ENCODE results near the gene TMEM259. TPM values are rescaled to one million over a fixed set of nuclear protein-coding genes. Genes with fewer than 3 reads are reported as not detected.

The TMEM259 gene
- total and polyA plus RNA-seq, 2 of the 13 experiments (the other 11 are each of a cell fraction or from before 2014, with no cell fraction given) = 64.7 to 164 TPM

DNA sequence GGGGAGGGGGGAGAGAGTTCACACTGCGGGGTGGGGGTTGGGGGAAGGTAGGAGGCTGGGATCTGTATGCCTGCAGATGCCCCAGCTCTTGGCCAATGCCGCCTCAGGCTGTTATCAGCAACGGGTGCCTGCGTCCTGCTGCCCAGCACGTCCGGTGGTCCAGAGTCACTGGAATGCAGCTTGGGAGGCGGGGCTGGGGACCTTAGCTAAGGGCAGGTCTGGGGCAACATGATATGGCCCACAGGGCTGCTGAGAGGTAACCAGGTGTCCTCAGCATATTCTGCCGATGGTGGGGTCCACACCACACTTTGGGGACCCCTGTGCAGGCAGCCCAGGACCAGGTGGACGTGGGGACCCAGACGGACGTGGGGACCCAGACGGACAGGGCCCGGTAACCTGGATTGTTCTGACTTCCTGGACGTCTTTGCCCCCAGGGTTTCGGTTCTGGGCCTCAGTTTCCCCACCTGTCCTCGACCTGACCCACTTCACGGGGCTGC lies 45.4 kb upstream of the TMEM259 start (continued):
- TF ChIP-seq ZNF383 (CRISPR knock-in tag; IDR thresholded peaks at IDR 0.05; ENCODE audit: borderline replicate concordance) (no peak), ZNF446 (CRISPR knock-in tag; IDR thresholded peaks at IDR 0.05) (no peak), ZNF713 (CRISPR knock-in tag; IDR thresholded peaks at IDR 0.05) (no peak), ZFP37 (CRISPR knock-in tag; IDR thresholded peaks at IDR 0.05; ENCODE audit: borderline replicate concordance) (0 out of 2 replicates have a peak, but pooled peaks have one; percentile 74), ZNF879 (CRISPR knock-in tag; IDR thresholded peaks at IDR 0.05) (no peak), HHEX (CRISPR knock-in tag; IDR thresholded peaks at IDR 0.05) (no peak), HOXA5 (CRISPR knock-in tag; IDR thresholded peaks at IDR 0.05) (no peak), RXRB (CRISPR knock-in tag; IDR thresholded peaks at IDR 0.05; ENCODE audit: borderline replicate concordance) (peak; percentile 37; the same call in 1 of the 2 replicates), SP4 (CRISPR knock-in tag; IDR thresholded peaks at IDR 0.05) (no peak; the same call in 1 of the 2 replicates)

DNA sequence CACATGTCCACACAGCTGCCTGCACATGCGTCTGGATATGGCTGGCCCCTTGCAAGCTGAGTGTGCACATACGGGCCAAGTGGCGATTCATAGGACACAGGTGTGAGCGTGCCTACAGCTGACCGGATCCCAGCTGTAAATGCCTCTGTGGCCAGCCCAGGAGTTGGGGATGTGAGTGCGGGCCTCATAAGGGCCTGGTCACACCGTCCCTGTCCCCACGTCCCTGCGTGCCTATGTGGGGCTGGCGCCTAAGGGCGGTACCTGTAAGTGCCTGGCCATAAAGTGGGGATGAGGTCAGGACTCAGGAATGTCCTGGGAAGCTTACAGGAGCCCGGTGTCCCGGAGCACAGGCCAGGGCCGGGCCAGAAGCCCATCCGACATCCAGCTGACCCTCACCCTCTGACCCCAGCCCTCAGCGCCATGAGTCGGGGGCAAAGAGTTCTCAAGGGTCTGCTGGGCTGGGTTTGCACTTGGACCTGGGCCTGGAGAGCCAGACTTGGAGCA lies 44.7 kb upstream of the TMEM259 start:
- Histone ChIP-seq H3K36me3 (replicated peaks in 1 of 2; ENCODE audit: control insufficient read depth in 1 of 2, insufficient read depth in 2 of 2, low read length in 2 of 2) (no peaks in the 10 kb centered on the region), H2AFZ (ENCODE audit: low read length) (no peak overlapping the region), H3K4me1 (ENCODE audit: insufficient read depth, low read length) (peaks cover 37% of the 10 kb centered on the region), H3K4me3 (replicated peaks in 1 of 3; ENCODE audit: insufficient read depth in 1 of 3, low read depth in 2 of 3, low read length in 3 of 3) (peak overlapping the region in 2 of 3 experiments; percentile 33 to 78; a peak in 4 of 6 replicates), H3K4me2 (ENCODE audit: low read depth, low read length) (peak overlapping the region; percentile 86), H3K9me3 (ENCODE audit: low read length) (no peaks in the 10 kb centered on the region), H3K79me2 (ENCODE audit: insufficient read depth, low read length) (no peaks in the 10 kb centered on the region), H4K20me1 (ENCODE audit: insufficient read depth, low read length) (no peaks in the 10 kb centered on the region), H3K27me3 (ENCODE audit: control insufficient read depth in 1 of 2, insufficient read depth in 2 of 2, low read length in 2 of 2) (no peaks in the 10 kb centered on the region), H3K27ac (ENCODE audit: extremely low read length, insufficient read depth, low read length) (peak overlapping the region; percentile 6), H3K9ac (ENCODE audit: insufficient read depth, low read depth, low read length) (no peak overlapping the region)
- in situ Hi-C loops (cut with HindIII; ENCODE audit: extremely low pct_ligation_motif_present, low pct_unique_long_range_greater_than_20kb) = loop anchor here (5.0 kb wide), 1 partner anchor 37 kb away; the partner anchor contains the start of gene GPX4
- CTCF ChIA-PET (ENCODE audit: low intra/inter-chr PET ratio, low total read pairs) = no interaction called here
- FAIRE-seq (no peak), DNase-seq (ENCODE audit: low spot score) (no peak), ATAC-seq (peak; percentile 50)
- POLR2A ChIA-PET = interaction anchor here (0.7 to 2.7 kb wide), 8 partner anchors 10 to 39 kb away, joined by 3 to 10 read pairs (median 4); partner anchors contain the start of genes ABCA7 and GPX4
- no TSS peak for BruUV-seq (replicated peaks)
- intact Hi-C loops (cut with micrococcal nuclease; ENCODE audit: unreplicated experiment) = no loop called here
- 8% methylated on average over 11 of the region's 17 CpGs for WGBS (ENCODE audit: low lambda C conversion rate)
- TF ChIP-seq, protein P1, sequence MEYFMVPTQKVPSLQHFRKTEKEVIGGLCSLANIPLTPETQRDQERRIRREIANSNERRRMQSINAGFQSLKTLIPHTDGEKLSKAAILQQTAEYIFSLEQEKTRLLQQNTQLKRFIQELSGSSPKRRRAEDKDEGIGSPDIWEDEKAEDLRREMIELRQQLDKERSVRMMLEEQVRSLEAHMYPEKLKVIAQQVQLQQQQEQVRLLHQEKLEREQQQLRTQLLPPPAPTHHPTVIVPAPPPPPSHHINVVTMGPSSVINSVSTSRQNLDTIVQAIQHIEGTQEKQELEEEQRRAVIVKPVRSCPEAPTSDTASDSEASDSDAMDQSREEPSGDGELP (IDR thresholded peaks at IDR 0.05; ENCODE audit: borderline replicate concordance, low read depth) = peak; percentile 78; the same call in 1 of the 2 replicates
- TF ChIP-seq ZNF446 (CRISPR knock-in tag; IDR thresholded peaks at IDR 0.05) = peak; percentile 42; the same call in 1 of the 2 replicates
- TF ChIP-seq KDM2A (CRISPR knock-in tag; IDR thresholded peaks at IDR 0.05; ENCODE audit: borderline replicate concordance, low read depth) = no peak
- TF ChIP-seq, protein P2, sequence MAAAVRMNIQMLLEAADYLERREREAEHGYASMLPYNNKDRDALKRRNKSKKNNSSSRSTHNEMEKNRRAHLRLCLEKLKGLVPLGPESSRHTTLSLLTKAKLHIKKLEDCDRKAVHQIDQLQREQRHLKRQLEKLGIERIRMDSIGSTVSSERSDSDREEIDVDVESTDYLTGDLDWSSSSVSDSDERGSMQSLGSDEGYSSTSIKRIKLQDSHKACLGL (CRISPR knock-in tag; IDR thresholded peaks at IDR 0.05) = 0 out of 2 replicates have a peak, but pooled peaks have one; percentile 16
- TF ChIP-seq, protein P3, sequence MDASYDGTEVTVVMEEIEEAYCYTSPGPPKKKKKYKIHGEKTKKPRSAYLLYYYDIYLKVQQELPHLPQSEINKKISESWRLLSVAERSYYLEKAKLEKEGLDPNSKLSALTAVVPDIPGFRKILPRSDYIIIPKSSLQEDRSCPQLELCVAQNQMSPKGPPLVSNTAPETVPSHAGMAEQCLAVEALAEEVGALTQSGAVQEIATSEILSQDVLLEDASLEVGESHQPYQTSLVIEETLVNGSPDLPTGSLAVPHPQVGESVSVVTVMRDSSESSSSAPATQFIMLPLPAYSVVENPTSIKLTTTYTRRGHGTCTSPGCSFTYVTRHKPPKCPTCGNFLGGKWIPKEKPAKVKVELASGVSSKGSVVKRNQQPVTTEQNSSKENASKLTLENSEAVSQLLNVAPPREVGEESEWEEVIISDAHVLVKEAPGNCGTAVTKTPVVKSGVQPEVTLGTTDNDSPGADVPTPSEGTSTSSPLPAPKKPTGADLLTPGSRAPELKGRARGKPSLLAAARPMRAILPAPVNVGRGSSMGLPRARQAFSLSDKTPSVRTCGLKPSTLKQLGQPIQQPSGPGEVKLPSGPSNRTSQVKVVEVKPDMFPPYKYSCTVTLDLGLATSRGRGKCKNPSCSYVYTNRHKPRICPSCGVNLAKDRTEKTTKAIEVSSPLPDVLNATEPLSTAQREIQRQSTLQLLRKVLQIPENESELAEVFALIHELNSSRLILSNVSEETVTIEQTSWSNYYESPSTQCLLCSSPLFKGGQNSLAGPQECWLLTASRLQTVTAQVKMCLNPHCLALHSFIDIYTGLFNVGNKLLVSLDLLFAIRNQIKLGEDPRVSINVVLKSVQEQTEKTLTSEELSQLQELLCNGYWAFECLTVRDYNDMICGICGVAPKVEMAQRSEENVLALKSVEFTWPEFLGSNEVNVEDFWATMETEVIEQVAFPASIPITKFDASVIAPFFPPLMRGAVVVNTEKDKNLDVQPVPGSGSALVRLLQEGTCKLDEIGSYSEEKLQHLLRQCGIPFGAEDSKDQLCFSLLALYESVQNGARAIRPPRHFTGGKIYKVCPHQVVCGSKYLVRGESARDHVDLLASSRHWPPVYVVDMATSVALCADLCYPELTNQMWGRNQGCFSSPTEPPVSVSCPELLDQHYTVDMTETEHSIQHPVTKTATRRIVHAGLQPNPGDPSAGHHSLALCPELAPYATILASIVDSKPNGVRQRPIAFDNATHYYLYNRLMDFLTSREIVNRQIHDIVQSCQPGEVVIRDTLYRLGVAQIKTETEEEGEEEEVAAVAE (CRISPR knock-in tag; IDR thresholded peaks at IDR 0.05; ENCODE audit: borderline replicate concordance) = no peak; the same call in 1 of the 2 replicates
- peak; percentile 61; the same call in 1 of the 2 replicates for TF ChIP-seq ZBTB38 (CRISPR knock-in tag; IDR thresholded peaks at IDR 0.05)
- peak; percentile 52; the same call in 1 of the 2 replicates for TF ChIP-seq ZNF337 (CRISPR knock-in tag; IDR thresholded peaks at IDR 0.05; ENCODE audit: borderline replicate concordance, low read depth)
- TF ChIP-seq ZNF776 (CRISPR knock-in tag; IDR thresholded peaks at IDR 0.05) = peak; percentile 59; the same call in 1 of the 2 replicates
- 0 out of 2 replicates have a peak, but pooled peaks have one; percentile 6 for TF ChIP-seq MYC (CRISPR knock-in tag; IDR thresholded peaks at IDR 0.05; ENCODE audit: borderline replicate concordance)

Measured in HepG2 (cell line).